ENCODE results near the gene CHRNB2.

The CHRNB2 gene

DNA sequence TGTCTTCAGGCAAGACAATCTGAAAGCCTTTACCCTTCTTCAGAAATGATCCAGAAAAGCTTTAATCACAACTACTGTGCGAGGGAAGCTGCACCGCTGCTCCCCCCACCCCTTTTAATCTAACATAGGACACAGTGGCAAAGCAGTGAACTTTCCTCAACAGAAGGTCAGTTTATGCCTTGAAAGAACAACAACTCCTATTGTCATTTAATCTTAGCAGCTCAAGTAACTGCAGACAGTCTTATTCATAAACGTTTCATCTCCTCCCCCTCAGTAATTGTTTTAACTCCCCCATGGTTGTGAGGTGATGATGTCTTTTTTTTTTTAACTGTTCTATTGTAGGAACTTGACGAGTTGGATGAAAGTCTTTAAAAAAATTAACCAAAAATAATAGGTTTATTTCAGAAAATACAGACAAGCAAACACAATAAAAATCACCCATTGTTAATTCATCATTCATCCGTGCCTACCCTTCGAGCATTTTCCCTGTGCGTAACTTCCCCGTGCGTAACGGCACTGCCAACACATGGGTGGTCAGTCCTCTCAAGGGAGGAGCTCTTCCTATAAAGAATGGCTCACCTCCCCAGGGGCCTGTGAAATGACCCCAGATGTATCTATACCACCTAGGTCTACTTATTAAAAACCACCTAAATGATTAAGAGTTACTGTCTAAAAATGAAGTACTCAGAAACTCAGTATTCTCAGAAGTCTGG lies 43.7 kb downstream of the CHRNB2 start:
- DNase-seq (ENCODE audit: low spot score), result no peak

DNA sequence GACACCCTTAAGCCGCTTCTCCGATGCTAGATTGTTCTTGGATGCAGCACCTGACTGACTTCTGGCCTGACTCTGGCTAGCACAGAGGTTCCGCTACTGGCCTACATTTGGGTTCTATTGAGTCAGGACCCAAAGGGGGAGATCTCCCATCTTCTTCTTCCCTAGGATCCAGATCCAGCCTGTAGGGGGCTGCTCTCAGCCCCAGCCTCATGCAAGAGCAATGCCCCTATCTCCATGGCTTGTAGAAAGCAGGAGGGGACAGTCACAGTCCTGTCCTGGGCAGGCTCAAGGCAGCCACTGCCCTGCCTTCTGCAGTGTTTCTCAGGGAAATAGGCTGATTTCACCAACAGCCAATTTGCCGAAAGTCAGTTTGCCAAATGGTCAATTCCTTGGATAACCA lies 46.7 kb downstream of the CHRNB2 start:
- no peak for DNase-seq (ENCODE audit: low spot score)

DNA sequence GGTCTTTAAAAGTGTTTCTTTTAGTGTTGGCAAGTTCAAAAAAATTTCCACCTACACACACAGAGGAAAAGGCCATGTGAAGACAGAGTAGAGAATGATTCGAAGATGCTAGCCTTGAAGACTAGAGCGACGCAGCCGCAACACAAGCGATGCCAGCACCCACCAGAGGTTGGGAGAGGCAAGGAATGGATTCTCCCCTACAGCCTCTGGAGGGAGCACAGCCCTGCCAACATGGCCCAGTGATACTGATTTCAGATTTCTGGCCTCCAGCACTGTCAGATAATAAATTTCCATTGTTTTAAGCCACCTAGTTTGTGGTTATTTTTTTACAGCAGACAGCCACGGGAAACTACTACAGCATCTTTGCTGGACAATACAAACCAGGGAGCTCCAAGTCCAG lies 47.3 kb downstream of the CHRNB2 start:
- no peak for DNase-seq (ENCODE audit: low spot score)

DNA sequence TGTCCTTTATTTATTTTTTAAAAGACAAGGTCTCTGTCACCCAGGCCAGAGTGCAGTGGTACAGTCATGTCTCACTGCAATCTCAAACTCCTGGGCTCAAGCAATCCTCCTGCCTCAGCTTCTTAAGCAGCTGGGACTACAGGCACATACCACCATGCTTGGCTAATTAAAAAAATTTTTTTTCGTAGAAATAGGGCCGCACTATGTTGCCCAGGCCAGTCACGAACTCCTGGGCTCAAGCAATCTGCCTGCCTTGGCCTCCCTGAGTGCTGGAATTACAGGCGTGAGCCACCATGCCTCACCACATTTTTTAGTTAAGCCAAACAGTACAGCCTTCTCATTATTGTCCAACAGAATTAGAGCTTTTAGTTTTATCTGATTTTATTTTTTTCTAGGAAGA lies 47.8 kb downstream of the CHRNB2 start:
- DNase-seq (ENCODE audit: low spot score), result no peak

DNA sequence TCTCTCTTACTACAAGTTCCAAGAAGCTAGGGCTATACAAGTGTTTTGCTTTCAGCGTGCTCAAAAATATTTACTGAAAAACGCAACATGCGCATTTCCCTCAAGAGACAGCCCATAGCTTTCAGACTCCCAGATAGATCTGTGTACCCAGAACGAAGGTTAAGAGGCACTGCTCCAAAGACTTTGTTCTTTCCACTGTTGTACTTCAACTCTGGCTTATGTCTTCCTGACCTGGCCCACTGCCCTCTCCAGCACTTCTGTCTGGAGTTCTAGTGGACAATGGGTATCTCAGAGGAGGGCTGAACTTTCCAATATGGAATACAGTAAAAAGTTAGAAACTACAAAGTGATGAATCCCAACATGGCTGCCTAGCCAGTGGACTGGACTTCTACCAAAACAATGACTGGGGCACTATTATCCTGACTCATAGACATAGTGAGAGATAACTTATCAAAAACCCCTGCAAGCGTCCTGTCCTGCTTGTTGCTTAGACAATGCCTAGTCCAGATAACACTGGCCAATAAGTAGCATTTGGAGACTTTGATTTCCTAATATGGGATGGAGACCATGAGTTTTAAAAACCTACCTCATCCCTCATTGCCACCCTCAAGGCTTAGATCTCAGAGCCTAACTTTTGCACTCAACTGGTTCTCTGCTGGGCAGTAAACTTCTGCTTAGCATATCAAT lies 49.2 kb downstream of the CHRNB2 start:
- DNase-seq (ENCODE audit: low spot score), result no peak

DNA sequence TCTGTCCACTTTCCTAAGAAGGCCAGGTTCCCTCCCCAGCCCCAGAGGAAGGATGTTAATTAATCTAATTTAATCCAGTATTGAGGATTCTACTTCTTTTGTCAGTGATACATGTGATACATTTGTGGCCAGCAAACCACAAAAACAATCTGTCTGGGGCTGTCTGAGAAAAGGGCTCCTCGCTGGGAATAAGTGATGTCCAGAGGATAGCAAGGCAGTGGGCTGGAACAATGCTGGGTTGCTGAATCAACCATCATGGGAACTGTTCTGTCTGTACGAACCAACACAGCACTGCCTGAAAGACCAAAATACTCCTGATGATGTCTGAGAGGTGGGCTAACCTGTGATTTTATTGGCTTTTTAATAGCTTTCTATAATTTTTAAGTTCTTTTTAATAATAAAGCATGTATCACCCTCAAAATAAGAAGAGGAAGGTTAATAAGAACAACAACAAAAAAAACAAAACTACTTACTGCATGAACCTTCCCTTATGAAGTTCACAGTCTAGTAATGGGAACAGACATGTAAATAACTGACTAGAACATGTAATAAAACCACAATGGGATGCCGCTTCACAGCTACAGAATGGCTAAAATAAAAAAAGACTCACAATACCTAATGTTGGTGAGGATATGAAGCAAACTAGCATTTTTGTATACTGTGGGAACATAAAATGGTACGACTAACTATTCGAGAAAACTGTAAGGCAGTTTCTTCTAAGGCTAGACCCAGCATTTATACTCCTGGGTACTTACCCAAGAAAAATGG lies 51.8 kb downstream of the CHRNB2 start:
- no peak for DNase-seq (ENCODE audit: low spot score)

DNA sequence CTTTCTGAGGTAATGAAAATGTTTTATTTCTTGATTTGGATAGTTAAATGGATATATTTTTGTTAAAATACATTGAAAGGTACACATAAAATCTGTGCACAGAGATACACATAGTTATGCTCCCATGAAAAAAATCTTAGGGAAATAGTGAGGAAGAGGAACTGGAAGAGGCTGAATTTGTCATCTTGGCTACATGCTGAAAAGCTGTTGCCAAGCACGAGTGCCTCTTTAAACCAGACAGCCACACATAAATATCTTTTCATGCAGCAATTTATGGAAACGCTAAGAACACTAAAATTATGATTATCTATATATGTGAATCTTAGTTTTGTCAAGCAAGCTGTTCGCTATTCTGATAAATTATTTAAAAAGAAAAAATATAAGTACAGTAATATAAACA lies 53.2 kb downstream of the CHRNB2 start:
- no peak for DNase-seq (ENCODE audit: low spot score)

DNA sequence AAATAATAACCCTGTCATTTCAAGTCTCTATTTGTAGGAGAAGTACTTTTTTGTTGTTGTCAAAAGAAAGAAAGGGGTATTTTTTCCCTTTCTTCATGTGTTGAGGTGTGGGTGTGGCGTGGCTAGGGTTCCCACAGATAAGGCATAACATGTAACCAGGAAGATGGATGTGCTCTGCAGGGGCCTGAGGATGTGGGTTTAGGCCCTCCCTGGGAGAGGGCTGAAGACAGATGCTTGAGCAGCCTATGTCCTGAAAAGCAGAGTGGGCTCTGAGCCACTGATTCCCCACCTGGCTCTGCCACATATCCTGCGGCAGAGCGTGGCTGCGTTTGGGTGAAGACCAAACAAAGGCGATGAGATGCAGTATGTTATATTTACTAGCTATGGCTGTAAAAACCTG lies 54.3 kb downstream of the CHRNB2 start:
- DNase-seq (ENCODE audit: low spot score), result no peak

DNA sequence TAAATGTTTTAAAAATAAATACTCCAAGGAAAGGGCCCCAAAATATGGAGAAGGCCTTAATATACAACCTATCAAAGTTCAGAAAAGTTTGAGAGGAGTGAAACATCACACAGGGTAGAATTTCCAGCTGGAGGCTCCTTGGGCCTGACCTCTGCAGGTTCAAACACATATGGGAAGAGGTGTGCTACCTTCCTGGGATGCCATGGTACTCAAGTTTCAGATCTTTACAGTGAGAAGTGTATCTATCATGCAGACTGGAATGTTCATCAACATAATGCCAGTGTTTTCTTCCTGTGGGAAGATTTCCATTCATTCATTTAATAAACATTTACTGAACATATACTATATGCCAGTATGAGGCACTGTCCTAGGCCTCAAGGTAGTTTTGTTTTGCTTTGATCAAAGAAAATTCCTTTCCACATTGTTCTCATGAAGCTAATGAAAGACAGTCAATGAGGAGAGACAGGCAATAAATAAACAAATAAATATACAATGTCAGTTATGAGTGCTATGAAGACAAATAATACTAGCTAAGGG lies 55.0 kb downstream of the CHRNB2 start:
- no peak for DNase-seq (ENCODE audit: low spot score)

DNA sequence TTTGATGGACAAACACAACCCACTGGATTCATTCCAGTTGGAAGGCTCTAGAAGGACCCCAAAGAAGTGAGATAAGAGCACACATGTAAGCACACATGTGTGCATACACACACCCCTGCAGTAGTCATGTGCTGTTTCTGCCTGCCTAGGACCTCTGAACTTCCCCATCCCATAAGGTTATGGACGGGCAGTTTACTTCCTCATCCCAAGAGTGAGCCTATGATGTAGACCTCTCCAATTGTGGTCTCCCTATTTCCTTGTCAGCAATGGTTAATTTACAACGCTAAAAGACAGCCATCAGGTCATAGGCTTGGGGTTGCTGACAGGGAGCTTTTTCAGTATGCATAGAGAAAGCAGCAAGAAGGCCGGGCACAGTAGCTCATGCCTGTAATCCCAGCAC lies 55.8 kb downstream of the CHRNB2 start:
- no peak for DNase-seq (ENCODE audit: low spot score)

DNA sequence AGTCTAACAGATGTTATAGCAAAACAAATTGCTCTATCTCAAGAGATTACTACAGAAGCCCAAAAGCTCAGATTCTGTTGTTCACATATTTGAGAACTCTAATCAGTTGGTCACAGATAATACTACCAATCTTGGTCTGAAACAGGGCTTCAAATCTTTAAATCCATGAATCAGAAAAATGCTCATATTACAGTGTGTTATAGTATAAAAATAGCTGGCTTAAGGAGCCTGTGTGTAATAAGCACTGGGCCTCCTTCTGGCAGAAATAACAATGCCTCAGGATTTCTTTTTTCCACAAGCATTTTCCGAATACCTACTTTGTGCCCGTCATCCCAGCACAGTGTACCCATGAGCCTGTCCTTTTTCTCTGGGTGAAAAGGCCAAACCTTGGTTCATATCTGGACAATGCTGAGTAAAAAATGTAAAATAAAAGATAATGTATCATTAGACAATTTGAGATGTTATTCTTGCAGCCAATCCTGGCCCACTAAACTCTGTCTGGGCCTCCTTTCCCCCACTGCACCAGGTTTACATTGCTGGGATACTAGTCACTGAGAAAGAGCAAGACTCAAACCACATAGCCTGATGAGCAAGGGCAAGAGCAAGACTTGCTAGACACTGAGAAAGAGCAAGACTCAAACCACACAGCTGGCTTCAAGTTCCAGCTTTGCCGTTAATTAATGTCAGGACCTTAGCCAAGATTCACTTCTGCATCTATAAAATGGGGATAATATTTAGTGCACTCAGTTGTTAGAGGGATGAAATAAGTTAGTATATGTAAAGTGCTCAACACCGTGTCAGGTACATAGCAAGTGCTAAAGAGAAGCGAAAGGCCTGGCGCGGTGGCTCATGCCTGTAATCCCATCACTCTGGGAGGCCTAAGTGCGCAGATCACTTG lies 57.4 kb downstream of the CHRNB2 start:
- DNase-seq (ENCODE audit: low spot score), result no peak

DNA sequence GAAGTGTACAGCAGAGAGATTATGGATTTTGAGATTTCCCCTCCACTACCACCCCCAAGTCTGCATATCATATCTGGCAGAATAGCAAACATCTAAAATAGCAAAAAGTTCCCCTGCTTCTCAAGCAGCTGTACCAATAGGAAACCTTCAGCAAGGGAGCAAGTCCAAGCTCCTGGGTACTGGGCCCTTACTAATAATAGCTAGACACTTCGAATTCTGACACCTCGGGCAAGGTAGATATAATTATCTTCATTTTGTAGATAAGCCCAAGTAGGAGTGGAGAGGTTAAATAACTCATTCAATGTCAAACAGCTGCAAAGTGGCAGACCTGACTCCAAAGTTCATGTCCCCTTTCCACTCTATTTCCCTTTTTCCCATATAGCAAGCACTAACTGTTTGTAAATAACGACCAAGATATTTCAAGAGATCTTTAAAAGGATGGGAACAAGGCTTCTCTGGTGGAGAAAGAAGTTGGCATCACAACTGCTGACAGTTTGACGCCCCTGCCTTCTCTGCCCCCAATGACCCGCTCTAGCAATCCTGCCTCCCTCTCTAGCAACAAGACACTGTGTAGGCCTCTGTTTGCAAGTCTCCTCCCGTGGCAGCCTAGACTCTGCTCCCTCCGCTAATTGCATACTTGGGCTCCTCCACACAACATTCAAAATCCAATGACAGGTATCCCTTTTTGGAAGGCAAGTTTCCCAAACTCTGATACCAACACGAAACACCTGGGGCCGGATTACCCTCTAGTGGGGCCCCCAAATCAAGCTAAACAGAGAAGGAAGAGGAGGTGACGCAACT lies 59.1 kb downstream of the CHRNB2 start:
- no peak for DNase-seq (ENCODE audit: low spot score)

DNA sequence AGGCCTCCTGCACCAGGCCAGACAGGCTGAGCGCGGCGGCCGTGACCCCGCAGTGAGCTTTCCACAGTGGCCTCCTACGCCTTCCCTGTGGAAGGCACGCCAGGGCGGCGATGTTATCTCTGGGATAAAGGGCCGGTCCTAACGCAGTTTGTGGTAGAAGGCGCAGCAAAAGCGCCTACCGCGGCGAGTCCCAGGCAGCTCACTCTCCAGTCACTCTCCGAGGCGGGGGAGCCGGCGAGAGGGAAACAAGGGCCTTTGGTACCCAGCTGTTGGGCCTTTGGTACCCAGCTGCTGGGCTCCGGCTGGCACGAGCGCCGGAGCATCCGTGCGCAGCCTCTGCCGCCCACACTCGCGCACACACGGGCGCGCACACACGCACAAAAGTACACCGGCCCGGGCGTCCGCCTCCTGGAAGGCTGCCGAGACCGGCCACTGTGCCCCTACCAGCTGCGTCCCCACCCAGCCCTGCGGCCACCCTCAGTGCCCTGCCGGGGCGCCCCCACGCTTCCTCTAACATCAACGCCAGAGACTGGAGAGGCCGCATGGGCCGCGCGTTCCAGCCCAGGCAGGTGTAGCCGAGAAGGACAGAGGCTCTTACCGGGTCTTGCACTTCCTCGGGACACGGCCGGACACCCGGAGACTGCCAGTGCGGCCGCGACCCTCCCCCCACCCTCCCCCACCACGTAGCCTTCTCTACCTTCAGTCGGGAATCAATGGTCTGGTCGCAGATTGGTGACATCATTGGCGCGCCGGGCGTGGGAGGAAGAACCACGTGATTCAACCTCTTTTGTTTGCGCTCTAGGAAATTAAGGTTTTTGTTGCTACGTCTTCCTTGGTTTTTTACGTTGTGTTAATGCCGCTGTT lies 59.9 kb downstream of the CHRNB2 start:
- DNase-seq (ENCODE audit: low spot score), result peak; percentile 78

DNA sequence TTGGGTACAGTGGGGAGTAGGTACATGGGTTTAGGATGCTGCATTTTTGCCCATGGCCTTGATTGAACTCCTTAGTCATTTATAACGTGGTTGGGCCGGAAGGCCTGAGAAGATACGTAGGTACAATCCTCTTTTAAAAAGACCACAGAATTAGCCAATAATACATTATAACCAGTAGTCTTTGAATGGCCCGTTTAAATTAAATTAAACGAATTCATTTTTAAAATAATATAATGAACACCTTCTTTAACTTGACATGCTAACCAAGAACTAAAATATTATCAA lies 60.5 kb downstream of the CHRNB2 start:
- DNase-seq (ENCODE audit: low spot score), result no peak

DNA sequence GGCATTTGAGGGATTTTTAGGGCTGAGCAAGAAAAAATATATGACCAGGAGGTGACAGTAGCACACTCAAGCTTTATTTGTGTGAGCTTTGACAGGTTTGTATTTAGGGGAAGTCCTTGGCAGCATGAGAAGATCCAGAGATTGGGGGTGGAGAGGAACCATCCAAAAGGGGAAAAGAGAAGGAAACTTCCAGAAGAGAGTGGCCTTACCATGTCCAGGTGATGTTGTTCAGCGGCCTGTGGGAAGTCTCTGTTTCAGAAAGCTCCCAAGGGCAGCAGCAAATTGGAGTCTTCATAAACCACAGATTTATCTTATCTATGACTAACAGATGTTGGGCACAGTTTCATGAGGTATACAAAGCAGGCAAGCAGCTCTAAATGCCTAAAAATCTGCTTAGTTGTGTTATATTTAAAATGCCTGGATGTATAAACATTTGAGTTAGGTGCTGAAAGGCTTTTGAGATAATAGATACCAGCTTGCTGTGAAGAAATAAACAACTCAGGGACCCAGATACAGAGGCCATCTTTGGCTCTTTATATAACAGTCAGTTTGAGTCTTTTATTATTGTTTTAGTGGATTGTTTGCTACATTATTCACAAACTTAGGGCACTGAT lies 61.6 kb downstream of the CHRNB2 start:
- DNase-seq (ENCODE audit: low spot score), result no peak
